Left hindlimb (tissue), 1 donor: ENCODE data around the gene ADIPOR1.
A peak's percentile ranks its signal among the peaks of the same experiment; 100 is the strongest.

Source experiments
- DNase-seq: peaks from one replicate; pipeline ENCODE4 v3.0.0-alpha.2; 2018

ADIPOR1 gene

GRCh38 chr1:202968895-202969295, 10.8 kb upstream of the ADIPOR1 start:
- peak; percentile 50 for DNase-seq

- no peak for DNase-seq
Measured at GRCh38 chr1:202968351-202968750, 10.2 kb upstream of the ADIPOR1 start.

GRCh38 chr1:202967684-202968281, 9.7 kb upstream of the ADIPOR1 start:
- no peak for DNase-seq

- DNase-seq, result no peak
Measured at GRCh38 chr1:202966006-202966898, 8.1 kb upstream of the ADIPOR1 start.

GRCh38 chr1:202965422-202965821, 7.3 kb upstream of the ADIPOR1 start:
- DNase-seq, result no peak

- DNase-seq, result peak; percentile 45
Measured at GRCh38 chr1:202964791-202965410, 6.8 kb upstream of the ADIPOR1 start.

GRCh38 chr1:202961220-202961880, 3.2 kb upstream of the ADIPOR1 start:
- DNase-seq, result no peak

- no peak for DNase-seq
Measured at GRCh38 chr1:202959276-202959620, 1.1 kb upstream of the ADIPOR1 start.

GRCh38 chr1:202958544-202959275, 598 bp upstream of the ADIPOR1 start:
- DNase-seq, result no peak

- DNase-seq, result no peak
Measured at GRCh38 chr1:202956969-202957368, 1.1 kb downstream of the ADIPOR1 start.

GRCh38 chr1:202954057-202954745, 3.9 kb downstream of the ADIPOR1 start:
- no peak for DNase-seq

- no peak for DNase-seq
Measured at GRCh38 chr1:202953392-202953791, 4.7 kb downstream of the ADIPOR1 start.

- no peak for DNase-seq
Measured at GRCh38 chr1:202952818-202953217, 5.3 kb downstream of the ADIPOR1 start.

GRCh38 chr1:202952099-202952498, 6.0 kb downstream of the ADIPOR1 start:
- DNase-seq, result no peak

- DNase-seq, result no peak
Measured at GRCh38 chr1:202951437-202951836, 6.7 kb downstream of the ADIPOR1 start.

- DNase-seq, result no peak
Measured at GRCh38 chr1:202945483-202945882, 12.6 kb downstream of the ADIPOR1 start.

- no peak for DNase-seq
Measured at GRCh38 chr1:202944438-202944921, 13.6 kb downstream of the ADIPOR1 start.

- DNase-seq, result no peak
Measured at GRCh38 chr1:202942426-202942825, 15.7 kb downstream of the ADIPOR1 start.

GRCh38 chr1:202941372-202941771, 16.7 kb downstream of the ADIPOR1 start:
- no peak for DNase-seq

- DNase-seq, result no peak
Measured at GRCh38 chr1:202940561-202940960, 17.6 kb downstream of the ADIPOR1 start.

GRCh38 chr1:202938287-202938925, 19.7 kb downstream of the ADIPOR1 start:
- no peak for DNase-seq
